SJSA1 (cell line): ENCODE measurements around the gene ARHGEF10L. TPM values are rescaled to one million over a fixed set of nuclear protein-coding genes. Genes with fewer than 3 reads are reported as not detected.

Experiments used
- DNase-seq, 2 experiments: peaks; one replicate each; pipeline ENCODE4 v3.0.0-alpha.2; 2015 to 2020; ENCODE audit warnings: low spot score in 2 of 2, low read depth in 1 of 2
- H3K27ac ChIP-seq: fragments of 250-450 bp; sonication (Bioruptor Pico); 2 replicates; pipeline ENCODE4 v1.5.1; 2020; ENCODE audit warnings: mild to moderate bottlenecking, moderate library complexity
- H3K27me3 ChIP-seq: fragments of 250-450 bp; sonication (Bioruptor Pico); replicated peaks from 2 replicates; pipeline ENCODE4 v1.5.1; 2020; ENCODE audit warnings: mild to moderate bottlenecking, moderate library complexity
- H3K36me3 ChIP-seq: fragments of 250-450 bp; sonication (Bioruptor Pico); 2 replicates; pipeline ENCODE4 v1.5.1; 2020; ENCODE audit warnings: mild to moderate bottlenecking
- H3K4me1 ChIP-seq: fragments of 250-450 bp; sonication (Bioruptor Pico); replicated peaks from 2 replicates; pipeline ENCODE4 v1.6.1; 2021; ENCODE audit warnings: mild to moderate bottlenecking
- H3K4me3 ChIP-seq: fragments of 250-450 bp; sonication (Bioruptor Pico); 2 replicates; pipeline ENCODE4 v1.5.1; 2020; ENCODE audit warnings: mild to moderate bottlenecking
- H3K9me3 ChIP-seq: fragments of 250-450 bp; sonication (Bioruptor Pico); replicated peaks from 2 replicates; pipeline ENCODE4 v1.5.1; 2020; ENCODE audit warnings: mild to moderate bottlenecking
- total RNA-seq: library from RNA; depleted of rRNA; stranded (reverse); fragments of >200 nt; shearing (Covaris generic); gene quantifications from 2 replicates; pipeline ENCODE4 v1.2.3, GENCODE V29; 2014

Gene ARHGEF10L
- total RNA-seq, 1 experiment from 2014 or later, result 12.8 TPM

GRCh38 chr1:17591814-17592430 is 52.4 kb downstream of the ARHGEF10L start:
- Histone ChIP-seq H3K27me3 (no peaks in the 10 kb centered on the region), H3K27ac (no peak overlapping the region), H3K36me3 (peaks cover 2% of the 10 kb centered on the region; the same call in 1 of the 2 replicates), H3K4me3 (no peak overlapping the region), H3K9me3 (no peaks in the 10 kb centered on the region), H3K4me1 (peaks cover 23% of the 10 kb centered on the region)
- DNase-seq, result no peak

GRCh38 chr1:17594026-17594425 is 54.5 kb downstream of the ARHGEF10L start:
- Histone ChIP-seq H3K27ac (no peak overlapping the region), H3K9me3 (no peaks in the 10 kb centered on the region), H3K27me3 (no peaks in the 10 kb centered on the region), H3K4me3 (no peak overlapping the region), H3K36me3 (peaks cover 1% of the 10 kb centered on the region; the same call in 1 of the 2 replicates), H3K4me1 (peaks cover 4% of the 10 kb centered on the region)
- no peak for DNase-seq

- Histone ChIP-seq H3K36me3 (no peaks in the 10 kb centered on the region), H3K9me3 (no peaks in the 10 kb centered on the region), H3K4me1 (no peaks in the 10 kb centered on the region), H3K4me3 (no peak overlapping the region), H3K27me3 (no peaks in the 10 kb centered on the region), H3K27ac (no peak overlapping the region)
- DNase-seq, result no peak
Observed at GRCh38 chr1:17594690-17595601, 55.4 kb downstream of the ARHGEF10L start.

- H3K36me3 ChIP-seq, result no peaks in the 10 kb centered on the region
- no peak overlapping the region for H3K27ac ChIP-seq
- H3K9me3 ChIP-seq, result no peaks in the 10 kb centered on the region
- H3K4me3 ChIP-seq, result no peak overlapping the region
- H3K4me1 ChIP-seq, result no peaks in the 10 kb centered on the region
- no peaks in the 10 kb centered on the region for H3K27me3 ChIP-seq
- no peak for DNase-seq
Observed at GRCh38 chr1:17595602-17595925, 56.1 kb downstream of the ARHGEF10L start.

GRCh38 chr1:17596186-17596585 is 56.7 kb downstream of the ARHGEF10L start:
- H3K36me3 ChIP-seq, result no peaks in the 10 kb centered on the region
- DNase-seq, result no peak
- no peak overlapping the region for H3K4me3 ChIP-seq
- H3K9me3 ChIP-seq, result no peaks in the 10 kb centered on the region
- H3K27ac ChIP-seq, result no peak overlapping the region
- H3K27me3 ChIP-seq, result no peaks in the 10 kb centered on the region
- no peaks in the 10 kb centered on the region for H3K4me1 ChIP-seq

- no peaks in the 10 kb centered on the region for H3K36me3 ChIP-seq
- H3K9me3 ChIP-seq, result no peaks in the 10 kb centered on the region
- H3K27me3 ChIP-seq, result no peaks in the 10 kb centered on the region
- no peak overlapping the region for H3K27ac ChIP-seq
- no peak overlapping the region for H3K4me3 ChIP-seq
- no peak for DNase-seq
- H3K4me1 ChIP-seq, result no peaks in the 10 kb centered on the region
Observed at GRCh38 chr1:17596651-17597509, 57.4 kb downstream of the ARHGEF10L start.

- no peak for DNase-seq
- no peak overlapping the region for H3K4me3 ChIP-seq
- no peaks in the 10 kb centered on the region for H3K9me3 ChIP-seq
- no peaks in the 10 kb centered on the region for H3K4me1 ChIP-seq
- no peaks in the 10 kb centered on the region for H3K27me3 ChIP-seq
- no peaks in the 10 kb centered on the region for H3K36me3 ChIP-seq
- H3K27ac ChIP-seq, result no peak overlapping the region
Observed at GRCh38 chr1:17597651-17598050, 58.2 kb downstream of the ARHGEF10L start.

GRCh38 chr1:17598251-17598650 is 58.8 kb downstream of the ARHGEF10L start:
- Histone ChIP-seq H3K27me3 (no peaks in the 10 kb centered on the region), H3K9me3 (no peaks in the 10 kb centered on the region), H3K4me3 (no peak overlapping the region), H3K27ac (no peak overlapping the region), H3K36me3 (no peaks in the 10 kb centered on the region), H3K4me1 (no peaks in the 10 kb centered on the region)
- DNase-seq, result no peak

GRCh38 chr1:17599291-17599953 is 59.9 kb downstream of the ARHGEF10L start:
- no peak overlapping the region for H3K27ac ChIP-seq
- H3K4me3 ChIP-seq, result no peak overlapping the region
- H3K9me3 ChIP-seq, result no peaks in the 10 kb centered on the region
- no peaks in the 10 kb centered on the region for H3K36me3 ChIP-seq
- H3K4me1 ChIP-seq, result no peaks in the 10 kb centered on the region
- no peaks in the 10 kb centered on the region for H3K27me3 ChIP-seq
- no peak for DNase-seq

- DNase-seq, result no peak
- Histone ChIP-seq H3K9me3 (no peaks in the 10 kb centered on the region), H3K27ac (no peak overlapping the region), H3K4me3 (no peak overlapping the region), H3K27me3 (no peaks in the 10 kb centered on the region), H3K4me1 (no peaks in the 10 kb centered on the region), H3K36me3 (peaks cover 2% of the 10 kb centered on the region; the same call in 1 of the 2 replicates)
Observed at GRCh38 chr1:17599954-17600300, 60.4 kb downstream of the ARHGEF10L start.

- Histone ChIP-seq H3K4me1 (no peaks in the 10 kb centered on the region), H3K4me3 (no peak overlapping the region), H3K27me3 (no peaks in the 10 kb centered on the region), H3K36me3 (peaks cover 4% of the 10 kb centered on the region; the same call in 1 of the 2 replicates), H3K27ac (no peak overlapping the region), H3K9me3 (no peaks in the 10 kb centered on the region)
- DNase-seq, result no peak
Observed at GRCh38 chr1:17600321-17600720, 60.8 kb downstream of the ARHGEF10L start.

- H3K4me1 ChIP-seq, result no peaks in the 10 kb centered on the region
- no peak overlapping the region for H3K27ac ChIP-seq
- H3K9me3 ChIP-seq, result no peaks in the 10 kb centered on the region
- DNase-seq, result no peak
- peaks cover 8% of the 10 kb centered on the region for H3K36me3 ChIP-seq
- H3K27me3 ChIP-seq, result no peaks in the 10 kb centered on the region
- no peak overlapping the region for H3K4me3 ChIP-seq
Observed at GRCh38 chr1:17601643-17602382, 62.3 kb downstream of the ARHGEF10L start.
